Uterus (tissue), 4 donors: ENCODE data around the gene KIRREL3. TPM values are rescaled to one million over a fixed set of nuclear protein-coding genes. Genes with fewer than 3 reads are reported as not detected.

ENCODE experiments used
- DNase-seq, 2 donors: peaks; one replicate each; pipeline ENCODE4 v3.0.0-alpha.2; 2019 to 2020
- H3K27ac ChIP-seq, 2 donors: fragments of 200-600 bp; sonication (generic); 1 replicate in 1 of 2; 2 replicates in 1 of 2; pipeline ENCODE4 v1.5.1; 2016 to 2018
- H3K27me3 ChIP-seq, 2 donors: fragments of 200-600 bp; sonication (generic); one replicate each; pipeline ENCODE4 v1.5.1; 2018 to 2019; ENCODE audit warnings: control low read depth in 1 of 2
- H3K36me3 ChIP-seq, 2 donors: fragments of 200-600 bp; sonication (generic); one replicate each; pipeline ENCODE4 v1.5.1; 2019; ENCODE audit warnings: control low read depth in 1 of 2
- H3K4me1 ChIP-seq, 2 donors: fragments of 200-600 bp; sonication (generic); one replicate each; pipeline ENCODE4 v1.5.1; 2018 to 2019; ENCODE audit warnings: control low read depth in 1 of 2
- H3K4me3 ChIP-seq, 2 donors: fragments of 200-600 bp; sonication (generic); 1 replicate in 1 of 2; 2 replicates in 1 of 2; pipeline ENCODE4 v1.5.1; 2018 to 2019; ENCODE audit warnings: mild to moderate bottlenecking in 1 of 2
- H3K9me3 ChIP-seq, 2 donors: fragments of 200-600 bp; sonication (generic); one replicate each; pipeline ENCODE4 v1.5.1; 2019; ENCODE audit warnings: control low read depth in 1 of 2
- CTCF ChIP-seq, 4 experiments: fragments of 200-600 bp in 2 of 4; fragments of 450-650 bp in 2 of 4; sonication (generic) in 2 of 4; IDR thresholded peaks; one replicate each; pipeline ENCODE4 v1.5.1; 2016 to 2019; ENCODE audit warnings: antibody characterized with exemption in 4 of 4, mild to moderate bottlenecking in 2 of 4, moderate library complexity in 1 of 4
- POLR2A ChIP-seq, 2 donors: fragments of 450-650 bp; IDR thresholded peaks; one replicate each; pipeline ENCODE4 v1.6.1; 2016; ENCODE audit warnings: antibody characterized with exemption in 2 of 2, mild to moderate bottlenecking in 1 of 2, moderate library complexity in 1 of 2
- intact Hi-C: fragments of 100-400 bp; cut with DNase I; formaldehyde crosslinking; loops from one replicate; pipeline ENCODE4 v1.15.1; 2023; ENCODE audit warnings: low total_unique reads
- total RNA-seq, 4 donors: library from RNA; depleted of rRNA in 3 of 4; stranded (reverse); fragments of >200 nt in 3 of 4; gene quantifications; one replicate each; pipeline versions ENCODE4 v1.1.0 to v1.2.4, GENCODE V29; 2014 to 2023
- donor health status: DM: yes; HTN: yes; CAD: no.

Gene KIRREL3
- total RNA-seq, 4 donors from 2014 or later = 10.0 TPM; not detected in 3

GRCh38 chr11:126660321-126660720 is 340.2 kb downstream of the KIRREL3 start:
- Histone ChIP-seq H3K9me3 (no peaks in the 10 kb centered on the region), H3K36me3 (no peaks in the 10 kb centered on the region), H3K4me1 (no peaks in the 10 kb centered on the region), H3K4me3 (no peak overlapping the region), H3K27me3 (no peaks in the 10 kb centered on the region), H3K27ac (no peak overlapping the region)
- intact Hi-C loops = no loop called here
- no peak for DNase-seq
- TF ChIP-seq CTCF (IDR thresholded peaks at IDR 0.05) (no peak), POLR2A (IDR thresholded peaks at IDR 0.05) (no peak)

GRCh38 chr11:126658306-126659056 is 342.1 kb downstream of the KIRREL3 start:
- intact Hi-C loops = no loop called here
- Histone ChIP-seq H3K27ac (no peak overlapping the region), H3K4me3 (no peak overlapping the region), H3K36me3 (no peaks in the 10 kb centered on the region), H3K27me3 (no peaks in the 10 kb centered on the region), H3K9me3 (no peaks in the 10 kb centered on the region), H3K4me1 (no peaks in the 10 kb centered on the region)
- no peak for TF ChIP-seq CTCF (IDR thresholded peaks at IDR 0.05)
- no peak for TF ChIP-seq POLR2A (IDR thresholded peaks at IDR 0.05)
- DNase-seq = no peak

GRCh38 chr11:126655807-126656128 is 344.8 kb downstream of the KIRREL3 start:
- no peaks in the 10 kb centered on the region for H3K4me1 ChIP-seq
- H3K27ac ChIP-seq = no peak overlapping the region
- TF ChIP-seq CTCF (IDR thresholded peaks at IDR 0.05) = no peak
- TF ChIP-seq POLR2A (IDR thresholded peaks at IDR 0.05) = no peak
- DNase-seq = no peak
- no peaks in the 10 kb centered on the region for H3K36me3 ChIP-seq
- H3K9me3 ChIP-seq = no peaks in the 10 kb centered on the region
- no peaks in the 10 kb centered on the region for H3K27me3 ChIP-seq
- intact Hi-C loops = no loop called here
- no peak overlapping the region for H3K4me3 ChIP-seq

DNA sequence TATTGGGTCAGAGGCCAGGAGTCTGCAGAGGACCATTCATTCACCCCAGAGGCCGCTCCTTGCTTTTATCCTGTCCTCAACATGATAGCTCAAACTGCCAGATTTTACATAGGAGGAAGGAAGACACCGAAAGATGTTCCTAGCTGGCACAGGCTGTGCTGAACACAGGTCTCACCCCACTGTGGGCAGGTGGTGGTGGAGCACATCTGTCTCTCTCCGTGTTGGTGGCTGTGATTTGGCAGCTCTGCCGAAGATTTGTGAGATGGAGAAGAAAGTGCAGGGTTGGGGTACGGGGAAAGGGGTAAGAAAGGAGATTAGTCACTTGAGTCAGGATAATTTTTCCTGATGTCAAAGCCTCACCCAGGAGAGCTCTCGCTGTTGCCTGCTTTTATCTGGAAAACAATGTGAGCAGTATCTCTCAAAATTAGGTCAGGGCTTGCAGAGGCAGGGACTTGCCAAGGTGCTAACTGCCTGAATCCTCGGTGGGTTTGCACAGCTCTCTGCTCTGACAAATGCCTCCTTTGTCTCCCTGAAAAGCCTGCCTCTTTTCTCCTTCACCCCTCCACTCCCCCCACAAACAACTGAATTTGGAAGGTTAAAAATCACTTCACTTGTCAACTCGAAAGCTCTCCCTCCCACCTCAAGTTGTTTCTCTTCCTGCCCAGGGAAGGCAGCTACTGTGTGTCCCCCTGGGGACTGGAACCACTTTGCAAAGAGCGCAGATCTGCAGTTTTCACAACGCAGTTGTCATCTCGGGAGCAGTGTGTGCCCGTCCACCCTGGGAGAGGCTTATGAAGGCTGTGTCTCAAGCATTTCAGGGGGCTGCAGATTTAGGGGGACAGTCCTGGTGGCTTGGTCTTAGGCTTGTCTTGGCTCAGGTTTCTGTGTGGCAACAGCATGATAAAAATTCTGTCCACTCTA is 345.4 kb downstream of the KIRREL3 start:
- H3K27me3 ChIP-seq = no peaks in the 10 kb centered on the region
- no peaks in the 10 kb centered on the region for H3K4me1 ChIP-seq
- H3K36me3 ChIP-seq = no peaks in the 10 kb centered on the region
- no peak for DNase-seq
- no peak overlapping the region for H3K4me3 ChIP-seq
- no peak overlapping the region for H3K27ac ChIP-seq
- H3K9me3 ChIP-seq = no peaks in the 10 kb centered on the region
- intact Hi-C loops = no loop called here
- TF ChIP-seq POLR2A (IDR thresholded peaks at IDR 0.05) = no peak
- no peak for TF ChIP-seq CTCF (IDR thresholded peaks at IDR 0.05)

DNA sequence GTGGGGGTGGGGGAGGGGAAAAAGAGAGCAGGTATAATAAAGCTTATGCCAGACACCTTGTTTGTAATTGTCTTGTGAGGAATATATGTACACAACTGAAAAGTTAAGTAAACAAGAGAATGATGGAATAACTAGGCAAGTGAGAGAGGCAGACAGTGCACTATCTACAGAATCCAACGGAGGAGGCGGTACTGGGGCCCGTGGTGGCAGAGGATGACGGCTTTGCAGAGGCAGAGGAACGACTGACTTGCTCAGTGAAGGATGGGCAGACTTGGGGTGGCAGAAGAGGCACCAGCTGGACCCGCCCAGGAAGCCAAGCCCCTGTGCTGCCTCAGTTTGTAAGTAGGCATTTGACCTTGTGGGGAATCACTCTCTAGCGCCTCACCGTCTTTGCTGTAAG is 347.5 kb downstream of the KIRREL3 start:
- no peaks in the 10 kb centered on the region for H3K9me3 ChIP-seq
- H3K36me3 ChIP-seq = no peaks in the 10 kb centered on the region
- H3K27me3 ChIP-seq = no peaks in the 10 kb centered on the region
- intact Hi-C loops = no loop called here
- no peak overlapping the region for H3K4me3 ChIP-seq
- no peak overlapping the region for H3K27ac ChIP-seq
- TF ChIP-seq CTCF (IDR thresholded peaks at IDR 0.05) (no peak), POLR2A (IDR thresholded peaks at IDR 0.05) (no peak)
- DNase-seq = no peak
- no peaks in the 10 kb centered on the region for H3K4me1 ChIP-seq
